ENCODE measurements around the gene ZNF14.

DNA sequence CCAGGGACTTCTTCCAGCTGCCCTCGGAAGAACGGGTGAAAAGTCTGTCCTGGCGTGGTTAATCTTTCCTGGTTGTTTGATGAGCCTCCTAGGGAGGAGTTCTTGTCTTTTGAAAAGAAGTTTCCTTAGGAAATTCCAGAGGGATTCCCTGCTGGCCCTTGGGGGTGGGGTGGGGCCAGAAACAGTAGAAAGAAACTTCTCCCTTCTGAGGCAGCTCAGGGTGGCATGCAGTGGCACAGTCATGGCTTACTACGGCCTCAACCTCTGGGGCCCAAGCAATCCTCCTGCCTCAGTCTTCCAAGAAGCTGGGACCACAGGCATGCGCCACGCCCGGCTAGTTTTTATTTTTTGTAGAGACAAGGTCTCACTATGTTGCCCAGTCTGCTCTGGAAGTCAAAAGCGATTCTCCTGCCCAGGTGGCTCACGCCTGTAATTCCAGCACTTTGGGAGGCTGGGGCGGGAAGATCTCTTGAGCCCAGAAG lies 62.8 kb downstream of the ZNF14 start:
- no peak for TF ChIP-seq CTCF (IDR thresholded peaks at IDR 0.05)
- TF ChIP-seq, protein P1, sequence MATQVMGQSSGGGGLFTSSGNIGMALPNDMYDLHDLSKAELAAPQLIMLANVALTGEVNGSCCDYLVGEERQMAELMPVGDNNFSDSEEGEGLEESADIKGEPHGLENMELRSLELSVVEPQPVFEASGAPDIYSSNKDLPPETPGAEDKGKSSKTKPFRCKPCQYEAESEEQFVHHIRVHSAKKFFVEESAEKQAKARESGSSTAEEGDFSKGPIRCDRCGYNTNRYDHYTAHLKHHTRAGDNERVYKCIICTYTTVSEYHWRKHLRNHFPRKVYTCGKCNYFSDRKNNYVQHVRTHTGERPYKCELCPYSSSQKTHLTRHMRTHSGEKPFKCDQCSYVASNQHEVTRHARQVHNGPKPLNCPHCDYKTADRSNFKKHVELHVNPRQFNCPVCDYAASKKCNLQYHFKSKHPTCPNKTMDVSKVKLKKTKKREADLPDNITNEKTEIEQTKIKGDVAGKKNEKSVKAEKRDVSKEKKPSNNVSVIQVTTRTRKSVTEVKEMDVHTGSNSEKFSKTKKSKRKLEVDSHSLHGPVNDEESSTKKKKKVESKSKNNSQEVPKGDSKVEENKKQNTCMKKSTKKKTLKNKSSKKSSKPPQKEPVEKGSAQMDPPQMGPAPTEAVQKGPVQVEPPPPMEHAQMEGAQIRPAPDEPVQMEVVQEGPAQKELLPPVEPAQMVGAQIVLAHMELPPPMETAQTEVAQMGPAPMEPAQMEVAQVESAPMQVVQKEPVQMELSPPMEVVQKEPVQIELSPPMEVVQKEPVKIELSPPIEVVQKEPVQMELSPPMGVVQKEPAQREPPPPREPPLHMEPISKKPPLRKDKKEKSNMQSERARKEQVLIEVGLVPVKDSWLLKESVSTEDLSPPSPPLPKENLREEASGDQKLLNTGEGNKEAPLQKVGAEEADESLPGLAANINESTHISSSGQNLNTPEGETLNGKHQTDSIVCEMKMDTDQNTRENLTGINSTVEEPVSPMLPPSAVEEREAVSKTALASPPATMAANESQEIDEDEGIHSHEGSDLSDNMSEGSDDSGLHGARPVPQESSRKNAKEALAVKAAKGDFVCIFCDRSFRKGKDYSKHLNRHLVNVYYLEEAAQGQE (IDR thresholded peaks at IDR 0.05; ENCODE audit: insufficient read depth in 1 of 2, low read depth in 2 of 2, low read length in 1 of 2): no peak

Data from Panc1 (cell line).